DND-41 (cell line): ENCODE measurements around the gene ALG9.
A peak's percentile ranks its signal among the peaks of the same experiment; 100 is the strongest.

Source experiments
- ATAC-seq: fragments of 200-7000 bp; cut with Tn5 transposase; 3 replicates; pipeline ENCODE4 v1.9.1; 2021; ENCODE audit warnings: low read depth; ENCODE audit not compliant: insufficient read depth
- DNase-seq: peaks from one replicate; pipeline ENCODE4 v3.0.0-alpha.2; 2020
- H2AFZ ChIP-seq: 2 replicates; pipeline ENCODE4 v1.6.0; 2012; ENCODE audit warnings: low read depth, low read length
- H3K27ac ChIP-seq: 2 replicates; pipeline ENCODE4 v1.5.1; 2012; ENCODE audit warnings: low read length, inconsistent platforms
- H3K27me3 ChIP-seq: fragments of 200-600 bp; sonication (generic); 2 replicates; pipeline ENCODE4 v1.6.0; 2012; ENCODE audit warnings: low read length, mild to moderate bottlenecking, inconsistent platforms; ENCODE audit not compliant: insufficient read depth, poor library complexity
- H3K36me3 ChIP-seq: 2 replicates; pipeline ENCODE4 v1.5.1; 2012; ENCODE audit warnings: low read length, inconsistent platforms; ENCODE audit not compliant: insufficient read depth
- H3K4me1 ChIP-seq: 2 replicates; pipeline ENCODE4 v1.5.1; 2012; ENCODE audit warnings: mild to moderate bottlenecking, low read length; ENCODE audit not compliant: insufficient read depth
- H3K4me2 ChIP-seq: 2 replicates; pipeline ENCODE4 v1.6.0; 2012; ENCODE audit warnings: mild to moderate bottlenecking, moderate library complexity, low read length, inconsistent platforms; ENCODE audit not compliant: insufficient read depth
- H3K4me3 ChIP-seq, 2 experiments: fragments of 200-600 bp in 1 of 2; shearing (Covaris generic) in 1 of 2; 2 replicates each; pipeline ENCODE4 v1.5.1; 2012 to 2016; ENCODE audit warnings: inconsistent platforms in 2 of 2, low read length in 2 of 2, mild to moderate bottlenecking in 2 of 2, low read depth in 1 of 2, moderate library complexity in 1 of 2
- H3K79me2 ChIP-seq: 2 replicates; pipeline ENCODE4 v1.6.0; 2012; ENCODE audit warnings: low read length, inconsistent platforms; ENCODE audit not compliant: insufficient read depth
- H3K9ac ChIP-seq: 2 replicates; pipeline ENCODE4 v1.6.0; 2012; ENCODE audit warnings: low read depth, mild to moderate bottlenecking, inconsistent platforms, low read length, moderate library complexity
- H3K9me3 ChIP-seq: 2 replicates; pipeline ENCODE4 v1.5.1; 2012; ENCODE audit warnings: low read length, moderate library complexity, mild to moderate bottlenecking, inconsistent platforms; ENCODE audit not compliant: insufficient read depth, severe bottlenecking
- H4K20me1 ChIP-seq: 2 replicates; pipeline ENCODE4 v1.6.0; 2012; ENCODE audit warnings: low read length; ENCODE audit not compliant: insufficient read depth
- EZH2 ChIP-seq: IDR thresholded peaks from 3 replicates; pipeline ENCODE4 v1.6.1; 2012; ENCODE audit warnings: borderline replicate concordance, low read depth, mild to moderate bottlenecking, moderate library complexity, low read length, inconsistent platforms; ENCODE audit not compliant: severe bottlenecking
- TF ChIP-seq, protein P1 (sequence below): IDR thresholded peaks from 2 replicates; pipeline ENCODE4 v1.5.1; 2012; ENCODE audit warnings: borderline replicate concordance, low read length, moderate library complexity, mild to moderate bottlenecking; ENCODE audit not compliant: poor library complexity, severe bottlenecking; ENCODE audit errors: extremely low read depth

ALG9 gene

DNA sequence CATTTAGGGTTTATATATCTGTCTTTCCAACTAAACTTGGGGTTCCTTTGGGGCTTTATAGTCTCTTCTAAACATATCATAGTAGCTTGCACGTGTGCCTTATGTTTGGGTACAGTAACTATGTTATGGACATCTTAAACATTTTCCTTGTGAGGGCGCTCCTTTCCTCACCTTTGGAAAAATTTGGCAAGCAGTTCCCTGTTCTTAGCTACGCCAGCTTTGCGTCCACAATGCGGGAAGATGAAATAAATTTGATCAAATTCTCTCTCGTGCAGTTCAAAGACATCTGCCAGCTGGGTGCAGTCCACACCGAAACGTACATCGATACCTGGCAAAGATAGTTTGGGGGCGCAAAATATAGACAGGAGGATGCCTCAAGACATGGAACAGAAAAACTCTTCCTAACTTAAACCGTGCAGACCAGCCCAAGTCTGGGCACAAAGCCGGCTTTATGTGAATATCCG is 7.0 kb upstream of the ALG9 start:
- Histone ChIP-seq H3K27me3 (no peaks in the 10 kb centered on the region), H3K27ac (peak overlapping the region; percentile 93), H3K4me2 (peak overlapping the region; percentile 95), H3K36me3 (peaks cover 24% of the 10 kb centered on the region), H3K4me3 (peak overlapping the region; percentile 74 to 81), H3K9ac (peak overlapping the region; percentile 81), H2AFZ (peak overlapping the region; percentile 97), H3K4me1 (peaks cover 21% of the 10 kb centered on the region), H3K79me2 (peaks cover 15% of the 10 kb centered on the region), H3K9me3 (no peaks in the 10 kb centered on the region), H4K20me1 (no peaks in the 10 kb centered on the region)
- peak; percentile 14; the same call in 2 of the 3 replicates for ATAC-seq
- no peak for DNase-seq
- TF ChIP-seq, protein P1, sequence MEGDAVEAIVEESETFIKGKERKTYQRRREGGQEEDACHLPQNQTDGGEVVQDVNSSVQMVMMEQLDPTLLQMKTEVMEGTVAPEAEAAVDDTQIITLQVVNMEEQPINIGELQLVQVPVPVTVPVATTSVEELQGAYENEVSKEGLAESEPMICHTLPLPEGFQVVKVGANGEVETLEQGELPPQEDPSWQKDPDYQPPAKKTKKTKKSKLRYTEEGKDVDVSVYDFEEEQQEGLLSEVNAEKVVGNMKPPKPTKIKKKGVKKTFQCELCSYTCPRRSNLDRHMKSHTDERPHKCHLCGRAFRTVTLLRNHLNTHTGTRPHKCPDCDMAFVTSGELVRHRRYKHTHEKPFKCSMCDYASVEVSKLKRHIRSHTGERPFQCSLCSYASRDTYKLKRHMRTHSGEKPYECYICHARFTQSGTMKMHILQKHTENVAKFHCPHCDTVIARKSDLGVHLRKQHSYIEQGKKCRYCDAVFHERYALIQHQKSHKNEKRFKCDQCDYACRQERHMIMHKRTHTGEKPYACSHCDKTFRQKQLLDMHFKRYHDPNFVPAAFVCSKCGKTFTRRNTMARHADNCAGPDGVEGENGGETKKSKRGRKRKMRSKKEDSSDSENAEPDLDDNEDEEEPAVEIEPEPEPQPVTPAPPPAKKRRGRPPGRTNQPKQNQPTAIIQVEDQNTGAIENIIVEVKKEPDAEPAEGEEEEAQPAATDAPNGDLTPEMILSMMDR, result no peak
- no peak for TF ChIP-seq EZH2

DNA sequence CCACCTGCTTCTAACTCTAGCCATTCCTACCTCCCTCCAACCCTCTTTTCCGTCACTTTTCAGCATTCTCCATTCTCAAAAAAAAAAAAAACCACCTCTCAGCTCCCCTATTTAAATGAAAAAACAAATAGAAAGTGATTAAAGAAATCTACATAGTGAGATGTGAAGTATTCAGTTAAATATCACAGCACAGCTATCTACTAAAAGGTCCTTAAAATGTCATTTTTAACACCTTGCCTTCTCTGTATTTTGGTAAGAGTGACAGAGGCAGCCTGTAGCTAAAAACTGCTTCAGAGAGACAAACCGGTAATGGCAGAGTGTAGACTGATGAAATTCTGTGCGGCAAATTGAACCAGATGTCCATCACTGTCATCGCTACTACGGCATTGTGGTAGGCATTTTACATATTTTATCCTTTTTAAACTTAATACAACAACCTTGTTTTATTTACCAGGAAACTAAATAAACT is 346 bp upstream of the ALG9 start:
- Histone ChIP-seq H3K9ac (peak overlapping the region; percentile 68), H3K79me2 (peaks cover 12% of the 10 kb centered on the region), H3K36me3 (peaks cover 39% of the 10 kb centered on the region), H3K9me3 (no peaks in the 10 kb centered on the region), H4K20me1 (no peaks in the 10 kb centered on the region), H3K4me1 (peaks cover 33% of the 10 kb centered on the region), H3K4me2 (peak overlapping the region; percentile 93), H2AFZ (peak overlapping the region; percentile 98), H3K4me3 (peak overlapping the region; percentile 75 to 92), H3K27me3 (no peaks in the 10 kb centered on the region), H3K27ac (peak overlapping the region; percentile 73)
- no peak for DNase-seq
- TF ChIP-seq, protein P1, result no peak
- TF ChIP-seq EZH2, result no peak
- no peak for ATAC-seq

- peak overlapping the region; percentile 73 for H3K27ac ChIP-seq
- peaks cover 37% of the 10 kb centered on the region for H3K36me3 ChIP-seq
- peaks cover 12% of the 10 kb centered on the region for H3K79me2 ChIP-seq
- DNase-seq (no peak), ATAC-seq (peak; percentile 8)
- H3K4me3 ChIP-seq, result peak overlapping the region; percentile 75 to 92
- peak overlapping the region; percentile 93 for H3K4me2 ChIP-seq
- no peaks in the 10 kb centered on the region for H3K27me3 ChIP-seq
- H2AFZ ChIP-seq, result peak overlapping the region; percentile 98
- peaks cover 33% of the 10 kb centered on the region for H3K4me1 ChIP-seq
- H4K20me1 ChIP-seq, result no peaks in the 10 kb centered on the region
- H3K9ac ChIP-seq, result peak overlapping the region; percentile 68
- TF ChIP-seq, protein P1, result no peak
- no peak for TF ChIP-seq EZH2
- H3K9me3 ChIP-seq, result no peaks in the 10 kb centered on the region
Measured at GRCh38 chr11:111870522-111870885, 877 bp downstream of the ALG9 start.

- no peak overlapping the region for H2AFZ ChIP-seq
- peaks cover 12% of the 10 kb centered on the region for H3K79me2 ChIP-seq
- no peaks in the 10 kb centered on the region for H4K20me1 ChIP-seq
- no peak for DNase-seq
- H3K9me3 ChIP-seq, result no peaks in the 10 kb centered on the region
- ATAC-seq, result no peak
- 0 out of 2 replicates have a peak overlapping the region, but pooled peaks have one; percentile 26 for H3K27ac ChIP-seq
- H3K9ac ChIP-seq, result peak overlapping the region; percentile 68
- peaks cover 37% of the 10 kb centered on the region for H3K36me3 ChIP-seq
- peaks cover 33% of the 10 kb centered on the region for H3K4me1 ChIP-seq
- peak overlapping the region in 1 of 2 experiments; percentile 92; a peak in 2 of 4 replicates for H3K4me3 ChIP-seq
- H3K4me2 ChIP-seq, result peak overlapping the region; percentile 93
- H3K27me3 ChIP-seq, result no peaks in the 10 kb centered on the region
- TF ChIP-seq, protein P1, result no peak
Measured at GRCh38 chr11:111870113-111870512, 1.3 kb downstream of the ALG9 start.
